ENCODE results near the gene LASP1. TPM values are rescaled to one million over a fixed set of nuclear protein-coding genes. Genes with fewer than 3 reads are reported as not detected.

The LASP1 gene
- polyA plus RNA-seq, 1 donor from 2014 or later: 56.3 TPM

DNA sequence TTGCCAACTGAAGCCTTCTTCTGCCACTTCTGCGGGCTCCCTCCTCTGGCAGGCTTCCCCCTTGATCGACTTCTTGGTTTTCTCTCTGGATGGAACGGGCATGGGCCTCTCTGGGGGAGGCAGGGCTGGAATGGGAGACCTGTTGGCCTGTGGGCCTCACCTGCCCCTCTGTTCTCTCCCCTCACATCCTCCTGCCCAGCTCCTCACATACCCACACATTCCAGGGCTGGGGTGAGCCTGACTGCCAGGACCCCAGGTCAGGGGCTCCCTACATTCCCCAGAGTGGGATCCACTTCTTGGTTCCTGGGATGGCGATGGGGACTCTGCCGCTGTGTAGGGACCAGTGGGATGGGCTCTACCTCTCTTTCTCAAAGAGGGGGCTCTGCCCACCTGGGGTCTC, 49.1 kb downstream of the LASP1 start:
- H3K36me3 ChIP-seq (ENCODE audit: insufficient read depth, low read length): no peaks in the 10 kb centered on the region
- no peak overlapping the region for H2AFZ ChIP-seq (ENCODE audit: low read depth, low read length)
- H4K20me1 ChIP-seq (ENCODE audit: insufficient read depth): no peaks in the 10 kb centered on the region
- no peaks in the 10 kb centered on the region for H3K9me3 ChIP-seq (ENCODE audit: low read length)
- no peaks in the 10 kb centered on the region for H3K27me3 ChIP-seq (ENCODE audit: insufficient read depth, low read depth, low read length)
- no peaks in the 10 kb centered on the region for H3K9me2 ChIP-seq (ENCODE audit: insufficient read depth, low read length)
- TF ChIP-seq, protein P1, sequence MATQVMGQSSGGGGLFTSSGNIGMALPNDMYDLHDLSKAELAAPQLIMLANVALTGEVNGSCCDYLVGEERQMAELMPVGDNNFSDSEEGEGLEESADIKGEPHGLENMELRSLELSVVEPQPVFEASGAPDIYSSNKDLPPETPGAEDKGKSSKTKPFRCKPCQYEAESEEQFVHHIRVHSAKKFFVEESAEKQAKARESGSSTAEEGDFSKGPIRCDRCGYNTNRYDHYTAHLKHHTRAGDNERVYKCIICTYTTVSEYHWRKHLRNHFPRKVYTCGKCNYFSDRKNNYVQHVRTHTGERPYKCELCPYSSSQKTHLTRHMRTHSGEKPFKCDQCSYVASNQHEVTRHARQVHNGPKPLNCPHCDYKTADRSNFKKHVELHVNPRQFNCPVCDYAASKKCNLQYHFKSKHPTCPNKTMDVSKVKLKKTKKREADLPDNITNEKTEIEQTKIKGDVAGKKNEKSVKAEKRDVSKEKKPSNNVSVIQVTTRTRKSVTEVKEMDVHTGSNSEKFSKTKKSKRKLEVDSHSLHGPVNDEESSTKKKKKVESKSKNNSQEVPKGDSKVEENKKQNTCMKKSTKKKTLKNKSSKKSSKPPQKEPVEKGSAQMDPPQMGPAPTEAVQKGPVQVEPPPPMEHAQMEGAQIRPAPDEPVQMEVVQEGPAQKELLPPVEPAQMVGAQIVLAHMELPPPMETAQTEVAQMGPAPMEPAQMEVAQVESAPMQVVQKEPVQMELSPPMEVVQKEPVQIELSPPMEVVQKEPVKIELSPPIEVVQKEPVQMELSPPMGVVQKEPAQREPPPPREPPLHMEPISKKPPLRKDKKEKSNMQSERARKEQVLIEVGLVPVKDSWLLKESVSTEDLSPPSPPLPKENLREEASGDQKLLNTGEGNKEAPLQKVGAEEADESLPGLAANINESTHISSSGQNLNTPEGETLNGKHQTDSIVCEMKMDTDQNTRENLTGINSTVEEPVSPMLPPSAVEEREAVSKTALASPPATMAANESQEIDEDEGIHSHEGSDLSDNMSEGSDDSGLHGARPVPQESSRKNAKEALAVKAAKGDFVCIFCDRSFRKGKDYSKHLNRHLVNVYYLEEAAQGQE (IDR thresholded peaks at IDR 0.05; ENCODE audit: borderline replicate concordance): no peak
- TF ChIP-seq SMC3 (conservative IDR thresholded peaks at IDR 0.05; ENCODE audit: poor library complexity): no peak
- no peak overlapping the region for H3K4me3 ChIP-seq (ENCODE audit: low read length)
- no peak overlapping the region for H3K9ac ChIP-seq (ENCODE audit: low read length)
- no peaks in the 10 kb centered on the region for H3K79me2 ChIP-seq (replicated peaks; ENCODE audit: insufficient read depth, low read length)
- no peak overlapping the region for H3K27ac ChIP-seq (ENCODE audit: low read length)
- H3K4me2 ChIP-seq (ENCODE audit: low read length): no peak overlapping the region
- H3F3A ChIP-seq (ENCODE audit: insufficient read depth, low read length, poor library complexity, severe bottlenecking): no peaks in the 10 kb centered on the region

- Histone ChIP-seq H3K36me3 (ENCODE audit: insufficient read depth, low read length) (no peaks in the 10 kb centered on the region), H2AFZ (ENCODE audit: low read depth, low read length) (no peak overlapping the region), H3K9me2 (ENCODE audit: insufficient read depth, low read length) (no peaks in the 10 kb centered on the region), H3K27me3 (ENCODE audit: insufficient read depth, low read depth, low read length) (no peaks in the 10 kb centered on the region), H3K79me2 (replicated peaks; ENCODE audit: insufficient read depth, low read length) (no peaks in the 10 kb centered on the region), H4K20me1 (ENCODE audit: insufficient read depth) (no peaks in the 10 kb centered on the region), H3K4me3 (ENCODE audit: low read length) (no peak overlapping the region), H3K9me3 (ENCODE audit: low read length) (no peaks in the 10 kb centered on the region), H3F3A (ENCODE audit: insufficient read depth, low read length, poor library complexity, severe bottlenecking) (no peaks in the 10 kb centered on the region), H3K27ac (ENCODE audit: low read length) (no peak overlapping the region), H3K9ac (ENCODE audit: low read length) (no peak overlapping the region), H3K4me2 (ENCODE audit: low read length) (no peak overlapping the region)
- TF ChIP-seq SMC3 (conservative IDR thresholded peaks at IDR 0.05; ENCODE audit: poor library complexity) (no peak), RAD21 (conservative IDR thresholded peaks at IDR 0.05) (no peak), EZH2 (IDR thresholded peaks at IDR 0.05; ENCODE audit: borderline replicate concordance, insufficient read depth, low read length, poor library complexity, severe bottlenecking) (no peak), TAF1 (IDR thresholded peaks at IDR 0.05; ENCODE audit: low read depth) (no peak), POLR2AphosphoS5 (IDR thresholded peaks at IDR 0.05) (no peak), EP300 (conservative IDR thresholded peaks at IDR 0.05; ENCODE audit: poor library complexity, severe bottlenecking) (no peak), MXI1 (conservative IDR thresholded peaks at IDR 0.05; ENCODE audit: poor library complexity, severe bottlenecking) (no peak)
- TF ChIP-seq, protein P1 (IDR thresholded peaks at IDR 0.05; ENCODE audit: borderline replicate concordance): no peak
- TF ChIP-seq, protein P2, sequence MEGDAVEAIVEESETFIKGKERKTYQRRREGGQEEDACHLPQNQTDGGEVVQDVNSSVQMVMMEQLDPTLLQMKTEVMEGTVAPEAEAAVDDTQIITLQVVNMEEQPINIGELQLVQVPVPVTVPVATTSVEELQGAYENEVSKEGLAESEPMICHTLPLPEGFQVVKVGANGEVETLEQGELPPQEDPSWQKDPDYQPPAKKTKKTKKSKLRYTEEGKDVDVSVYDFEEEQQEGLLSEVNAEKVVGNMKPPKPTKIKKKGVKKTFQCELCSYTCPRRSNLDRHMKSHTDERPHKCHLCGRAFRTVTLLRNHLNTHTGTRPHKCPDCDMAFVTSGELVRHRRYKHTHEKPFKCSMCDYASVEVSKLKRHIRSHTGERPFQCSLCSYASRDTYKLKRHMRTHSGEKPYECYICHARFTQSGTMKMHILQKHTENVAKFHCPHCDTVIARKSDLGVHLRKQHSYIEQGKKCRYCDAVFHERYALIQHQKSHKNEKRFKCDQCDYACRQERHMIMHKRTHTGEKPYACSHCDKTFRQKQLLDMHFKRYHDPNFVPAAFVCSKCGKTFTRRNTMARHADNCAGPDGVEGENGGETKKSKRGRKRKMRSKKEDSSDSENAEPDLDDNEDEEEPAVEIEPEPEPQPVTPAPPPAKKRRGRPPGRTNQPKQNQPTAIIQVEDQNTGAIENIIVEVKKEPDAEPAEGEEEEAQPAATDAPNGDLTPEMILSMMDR (IDR thresholded peaks at IDR 0.05; ENCODE audit: poor library complexity, severe bottlenecking): no peak
Measured at GRCh38 chr17:38919316-38920078, 49.6 kb downstream of the LASP1 start.

Measured in neural cell (in vitro differentiated cells).